ENCODE results near the gene PSORS1C1.
"Not testable (repeated sequence)": the region's sequence is repeated elsewhere in the genome, so short reads cannot be mapped to it uniquely, and the experiment has no call there.

The PSORS1C1 gene

DNA sequence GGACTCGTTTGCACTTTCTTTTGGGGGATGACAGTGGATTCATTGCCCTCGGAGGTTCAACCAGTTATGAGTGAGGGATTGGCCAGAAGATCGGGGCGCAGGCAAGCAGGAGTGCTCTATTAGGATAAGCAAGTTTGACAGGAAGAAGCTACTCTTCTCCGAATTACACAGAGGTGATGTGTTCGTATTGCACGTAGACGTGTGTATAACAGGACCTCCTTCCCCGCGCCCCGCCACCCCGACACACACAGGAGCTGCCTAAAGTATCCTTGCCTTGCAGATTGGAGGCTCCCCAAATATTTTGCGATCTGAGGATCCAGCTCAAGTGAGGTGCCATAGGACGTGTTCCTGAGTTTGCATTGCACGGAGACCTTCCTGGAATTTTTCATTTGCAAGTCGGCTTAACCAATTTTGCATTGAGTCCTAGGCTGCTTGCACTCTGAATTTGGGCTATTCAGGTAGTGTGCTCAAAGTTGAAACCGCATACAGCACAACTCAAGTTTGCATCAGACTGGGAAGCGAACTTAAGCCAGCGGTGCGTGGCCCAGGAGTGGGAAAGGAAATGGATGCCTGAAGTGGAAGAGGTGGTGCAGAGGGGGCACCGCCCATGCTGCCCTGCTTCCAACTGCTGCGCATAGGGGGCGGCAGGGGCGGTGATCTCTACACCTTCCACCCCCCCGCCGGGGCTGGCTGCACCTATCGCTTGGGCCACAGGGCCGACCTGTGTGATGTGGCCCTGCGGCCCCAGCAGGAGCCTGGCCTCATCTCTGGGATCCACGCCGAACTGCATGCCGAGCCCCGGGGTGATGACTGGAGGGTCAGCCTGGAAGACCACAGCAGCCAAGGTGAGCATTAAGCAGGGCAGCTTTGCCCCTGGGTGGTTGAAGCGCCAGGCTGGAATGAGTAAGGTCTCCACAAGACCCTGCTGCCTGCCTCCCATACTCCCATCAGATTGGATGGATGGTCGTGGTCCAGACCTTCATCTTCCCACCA lies 44.6 kb downstream of the PSORS1C1 start:
- peak; percentile 64 for DNase-seq (ENCODE audit: low read depth, low spot score)

DNA sequence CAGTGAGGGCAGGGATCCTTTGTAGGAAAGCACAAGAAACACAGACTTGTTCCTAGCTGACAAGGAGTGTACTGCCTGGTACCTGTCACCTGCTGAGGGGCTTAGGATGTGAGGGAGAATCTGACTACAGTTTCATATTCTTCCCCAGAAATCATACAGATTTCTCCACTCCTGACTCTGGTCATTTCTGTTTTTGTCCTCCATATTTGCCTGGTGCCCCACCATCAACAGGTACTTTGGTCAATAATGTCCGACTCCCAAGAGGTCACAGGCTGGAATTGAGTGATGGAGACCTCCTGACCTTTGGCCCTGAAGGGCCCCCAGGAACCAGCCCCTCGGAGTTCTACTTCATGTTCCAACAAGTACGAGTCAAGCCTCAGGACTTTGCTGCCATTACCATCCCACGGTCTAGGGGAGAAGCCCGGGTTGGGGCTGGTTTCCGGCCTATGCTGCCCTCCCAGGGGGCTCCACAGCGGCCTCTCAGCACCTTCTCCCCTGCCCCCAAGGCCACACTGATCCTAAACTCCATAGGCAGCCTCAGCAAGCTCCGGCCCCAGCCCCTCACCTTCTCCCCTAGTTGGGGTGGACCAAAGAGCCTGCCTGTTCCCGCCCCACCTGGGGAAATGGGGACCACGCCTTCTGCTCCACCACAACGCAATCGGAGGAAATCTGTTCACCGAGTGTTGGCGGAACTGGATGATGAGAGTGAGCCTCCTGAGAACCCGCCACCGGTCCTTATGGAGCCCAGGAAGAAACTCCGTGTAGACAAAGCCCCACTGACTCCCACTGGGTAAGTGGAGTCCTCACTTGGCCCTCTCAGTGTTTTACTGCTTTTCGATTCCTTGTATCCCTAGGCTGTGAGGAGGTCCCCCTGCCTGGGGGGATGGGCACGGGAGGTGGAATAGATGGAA lies 46.9 kb downstream of the PSORS1C1 start:
- no peak for DNase-seq (ENCODE audit: low read depth, low spot score)

DNA sequence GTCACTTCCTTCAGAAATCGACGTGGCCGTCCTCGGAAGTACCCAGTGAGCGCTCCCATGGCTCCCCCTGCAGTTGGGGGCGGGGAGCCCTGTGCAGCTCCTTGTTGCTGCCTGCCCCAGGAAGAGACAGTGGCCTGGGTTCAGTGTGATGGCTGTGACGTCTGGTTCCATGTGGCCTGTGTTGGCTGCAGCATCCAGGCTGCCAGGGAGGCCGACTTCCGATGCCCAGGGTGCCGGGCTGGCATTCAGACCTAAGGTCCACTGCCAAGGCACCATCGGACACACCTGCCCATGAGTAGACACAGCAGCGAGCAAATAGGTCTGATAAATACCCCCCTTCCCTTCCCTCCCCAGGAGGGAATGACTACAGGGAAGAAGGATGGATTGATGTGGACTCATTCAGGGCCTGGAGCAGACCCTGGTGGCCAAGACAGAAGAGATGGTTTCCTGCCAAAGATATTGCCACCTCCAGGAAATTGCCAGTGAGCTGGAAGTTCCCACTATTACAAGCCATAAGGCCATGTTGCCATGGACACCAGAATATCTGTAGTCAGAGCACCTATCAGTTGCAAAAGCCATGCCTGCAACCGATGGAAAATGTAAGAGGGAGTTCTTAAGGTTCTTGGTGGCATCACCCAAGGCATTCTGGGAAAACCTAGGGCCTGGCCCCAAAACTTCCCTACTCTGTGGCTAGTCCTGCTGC lies 48.0 kb downstream of the PSORS1C1 start:
- peak; percentile 58 for DNase-seq (ENCODE audit: low read depth, low spot score)

DNA sequence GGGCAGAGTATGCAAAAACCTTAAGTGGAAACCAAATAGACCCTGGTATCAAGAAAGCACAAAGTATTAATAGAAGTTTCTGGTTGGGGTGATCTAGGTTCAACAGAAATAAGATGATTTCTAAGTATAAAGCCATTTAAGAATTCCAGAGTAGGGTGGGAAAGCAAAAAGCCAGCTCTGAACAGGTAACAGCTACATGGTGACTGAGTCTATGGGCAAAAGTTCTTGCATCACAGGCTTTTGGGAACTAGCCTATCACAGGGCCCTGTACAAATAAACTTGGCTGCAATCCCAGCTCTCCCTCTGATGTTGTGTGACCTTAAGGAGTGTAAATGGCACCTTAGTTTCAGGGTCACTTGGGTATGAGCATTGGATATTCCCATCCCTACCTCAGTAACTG lies 49.3 kb downstream of the PSORS1C1 start:
- no peak for DNase-seq (ENCODE audit: low read depth, low spot score)

DNA sequence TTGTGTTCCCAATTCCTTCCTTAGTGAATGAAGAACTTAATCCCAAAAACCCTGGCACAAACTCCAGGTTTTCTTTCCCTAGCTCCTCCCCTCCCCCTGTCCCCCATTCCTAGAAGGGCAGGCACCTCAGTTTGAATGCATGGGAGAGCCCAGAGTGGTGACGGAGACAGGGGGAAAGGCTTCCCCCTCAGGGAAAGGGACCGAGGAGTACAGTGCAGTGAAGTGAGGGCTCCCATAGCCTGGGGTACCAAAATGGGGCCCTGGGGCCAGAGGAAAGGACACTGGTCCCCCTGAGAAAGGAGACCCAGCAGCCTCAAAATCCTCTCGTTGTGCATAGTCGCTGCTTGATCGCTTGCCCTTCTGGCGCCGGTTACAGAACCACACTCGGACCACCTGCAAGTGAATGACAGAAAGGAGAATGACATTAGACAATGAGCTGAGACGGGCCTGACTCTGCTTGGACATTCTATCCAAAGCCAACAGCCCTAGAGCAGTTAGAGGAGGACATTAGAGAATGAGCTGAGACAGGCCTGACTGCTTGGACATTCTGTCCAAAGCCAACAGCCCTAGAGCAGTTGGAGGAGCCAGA lies 50.0 kb downstream of the PSORS1C1 start:
- not testable (repeated sequence) for DNase-seq (ENCODE audit: low read depth, low spot score)

GRCh38 chr6:31165064-31165832 lies 50.6 kb downstream of the PSORS1C1 start:
- not testable (repeated sequence) for DNase-seq (ENCODE audit: low read depth, low spot score)

DNA sequence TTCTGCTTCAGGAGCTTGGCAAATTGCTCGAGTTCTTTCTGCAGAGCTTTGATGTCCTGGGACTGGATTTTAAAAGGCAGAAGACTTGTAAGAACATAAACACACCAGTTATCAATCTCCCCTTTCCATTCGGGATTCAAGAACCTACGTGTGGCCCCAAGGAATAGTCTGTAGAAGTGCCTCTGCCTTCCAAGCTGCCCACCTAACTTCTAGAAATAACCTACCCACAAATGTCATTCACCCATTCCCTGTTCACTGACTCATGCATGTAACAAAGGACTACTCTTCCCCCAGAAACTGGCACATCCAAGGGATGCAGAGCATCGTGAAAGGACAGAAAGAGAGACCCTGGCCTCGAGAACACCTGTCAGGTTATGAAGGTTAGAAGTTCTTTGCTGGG lies 51.4 kb downstream of the PSORS1C1 start:
- no peak for DNase-seq (ENCODE audit: low read depth, low spot score)

GRCh38 chr6:31168606-31169005 lies 54.0 kb downstream of the PSORS1C1 start:
- DNase-seq (ENCODE audit: low read depth, low spot score), result peak; percentile 79

GRCh38 chr6:31169123-31169857 lies 54.7 kb downstream of the PSORS1C1 start:
- peak; percentile 71 for DNase-seq (ENCODE audit: low read depth, low spot score)

GRCh38 chr6:31169858-31170599 lies 55.4 kb downstream of the PSORS1C1 start:
- not testable (repeated sequence) for DNase-seq (ENCODE audit: low read depth, low spot score)

- peak; percentile 35 for DNase-seq (ENCODE audit: low read depth, low spot score)
These were observed 55.9 kb downstream of the PSORS1C1 start, which contains the start of gene POU5F1 for GRCh38 chr6:31170600-31170881. POU5F1 (minus strand) TSS chr6:31170682; CDS start chr6:31170620, 62 bp downstream.

- DNase-seq (ENCODE audit: low read depth, low spot score), result peak; percentile 42
These were observed 56.5 kb downstream of the PSORS1C1 start for GRCh38 chr6:31170987-31171671.

DNA sequence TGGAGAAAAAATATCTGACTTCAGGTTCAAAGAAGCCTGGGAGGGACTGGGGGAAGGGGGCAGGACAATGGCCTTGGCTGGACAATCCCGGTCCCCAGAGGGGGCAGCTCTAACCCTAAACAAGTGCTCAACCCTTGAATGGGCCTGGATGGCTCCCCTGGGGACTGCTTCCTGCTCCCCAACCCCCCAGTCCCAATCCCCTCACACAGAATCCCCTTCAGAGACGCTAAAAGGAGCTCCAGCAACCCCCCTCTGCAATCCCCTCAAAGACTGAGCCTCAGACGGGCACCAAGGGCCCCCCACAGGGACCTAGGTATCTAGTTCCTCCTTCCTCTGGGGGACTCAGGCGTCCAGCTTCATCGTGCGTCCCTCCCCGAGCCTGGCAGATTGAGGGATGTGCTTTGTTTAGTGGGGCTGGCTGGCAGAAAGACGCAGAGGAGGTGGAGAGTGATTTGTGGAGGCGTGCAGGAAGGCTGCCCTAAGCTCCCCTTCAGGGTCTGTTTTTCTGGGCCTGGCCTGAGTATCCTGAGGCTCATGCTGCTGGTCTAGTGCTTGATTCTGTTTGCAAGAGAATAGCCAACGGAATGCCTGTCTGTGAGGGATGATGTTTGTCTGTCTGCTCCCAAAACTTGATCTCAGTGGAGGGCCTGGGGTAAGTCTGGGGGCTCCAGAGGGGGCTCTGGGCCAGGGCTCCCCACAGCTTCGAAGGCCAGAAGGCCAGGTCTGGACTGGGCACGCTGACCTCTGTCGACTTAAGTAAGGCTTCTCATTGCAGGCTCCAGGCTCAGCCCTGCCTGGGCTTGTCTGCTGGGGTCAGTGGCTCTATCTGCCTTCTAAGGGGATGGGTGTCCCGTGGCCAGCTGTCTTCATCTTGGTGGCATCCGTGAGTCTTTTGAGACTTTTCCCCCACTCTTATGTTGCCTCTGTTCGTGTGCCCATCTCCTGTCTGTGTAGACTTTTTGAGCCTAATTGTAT lies 57.6 kb downstream of the PSORS1C1 start:
- DNase-seq (ENCODE audit: low read depth, low spot score), result peak; percentile 88

GRCh38 chr6:31172973-31173384 lies 58.4 kb downstream of the PSORS1C1 start:
- DNase-seq (ENCODE audit: low read depth, low spot score), result peak; percentile 92

GRCh38 chr6:31173406-31173805 lies 58.8 kb downstream of the PSORS1C1 start:
- DNase-seq (ENCODE audit: low read depth, low spot score), result no peak

GRCh38 chr6:31174378-31174777 lies 59.8 kb downstream of the PSORS1C1 start:
- no peak for DNase-seq (ENCODE audit: low read depth, low spot score)

DNA sequence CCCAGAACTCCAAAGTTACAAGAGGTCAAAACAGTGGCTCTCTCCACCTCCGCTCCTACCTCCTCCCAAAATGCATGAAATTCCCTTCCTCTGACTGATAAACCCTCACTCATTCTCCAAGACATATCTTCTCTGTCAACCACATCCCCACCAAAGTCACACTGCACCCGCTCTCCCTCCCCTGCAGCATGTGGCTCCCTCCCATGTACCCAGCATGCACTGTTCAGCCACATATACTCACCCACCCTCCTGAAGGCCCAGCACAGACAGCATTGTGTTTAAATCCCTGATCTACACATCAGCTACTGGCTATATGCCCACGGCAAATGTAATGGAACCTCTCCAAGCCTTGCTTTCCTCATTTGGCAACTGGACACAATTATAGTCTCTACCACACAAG lies 61.4 kb downstream of the PSORS1C1 start:
- DNase-seq (ENCODE audit: low read depth, low spot score), result no peak
